GM19467 (cell line): ENCODE results near the gene ATP6V0E2.
"Not testable (repeated sequence)": the region's sequence is repeated elsewhere in the genome, so short reads cannot be mapped to it uniquely, and the experiment has no call there.

Experiments
- ATAC-seq: cut with Tn5 transposase; IDR thresholded peaks from one replicate; pipeline ENCODE4 v1.9.1; 2021; ENCODE audit warnings: mild to moderate bottlenecking, moderate library complexity; ENCODE audit not compliant: unreplicated experiment

The ATP6V0E2 gene

GRCh38 chr7:149910219-149910618, 36.5 kb downstream of the ATP6V0E2 start:
- ATAC-seq = not testable (repeated sequence)

GRCh38 chr7:149912126-149912525, 38.4 kb downstream of the ATP6V0E2 start:
- not testable (repeated sequence) for ATAC-seq

- ATAC-seq = not testable (repeated sequence)
These were observed 52.6 kb downstream of the ATP6V0E2 start for GRCh38 chr7:149926414-149926813.
